ENCODE data around the gene CH25H.

GRCh38 chr10:89215511-89215910 is 8.4 kb upstream of the CH25H start:
- TF ChIP-seq, protein P1, sequence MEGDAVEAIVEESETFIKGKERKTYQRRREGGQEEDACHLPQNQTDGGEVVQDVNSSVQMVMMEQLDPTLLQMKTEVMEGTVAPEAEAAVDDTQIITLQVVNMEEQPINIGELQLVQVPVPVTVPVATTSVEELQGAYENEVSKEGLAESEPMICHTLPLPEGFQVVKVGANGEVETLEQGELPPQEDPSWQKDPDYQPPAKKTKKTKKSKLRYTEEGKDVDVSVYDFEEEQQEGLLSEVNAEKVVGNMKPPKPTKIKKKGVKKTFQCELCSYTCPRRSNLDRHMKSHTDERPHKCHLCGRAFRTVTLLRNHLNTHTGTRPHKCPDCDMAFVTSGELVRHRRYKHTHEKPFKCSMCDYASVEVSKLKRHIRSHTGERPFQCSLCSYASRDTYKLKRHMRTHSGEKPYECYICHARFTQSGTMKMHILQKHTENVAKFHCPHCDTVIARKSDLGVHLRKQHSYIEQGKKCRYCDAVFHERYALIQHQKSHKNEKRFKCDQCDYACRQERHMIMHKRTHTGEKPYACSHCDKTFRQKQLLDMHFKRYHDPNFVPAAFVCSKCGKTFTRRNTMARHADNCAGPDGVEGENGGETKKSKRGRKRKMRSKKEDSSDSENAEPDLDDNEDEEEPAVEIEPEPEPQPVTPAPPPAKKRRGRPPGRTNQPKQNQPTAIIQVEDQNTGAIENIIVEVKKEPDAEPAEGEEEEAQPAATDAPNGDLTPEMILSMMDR (IDR thresholded peaks at IDR 0.05) = no peak
- no peak for TF ChIP-seq POLR2A (IDR thresholded peaks at IDR 0.05)
